HEK293 (cell line): ENCODE measurements around the gene TDRKH.

Experiments
- CTCF ChIA-PET: fragments of 350-600 bp; formaldehyde crosslinking; extraction: SDS; loops from one replicate; lab custom pipeline; 2021; ENCODE audit warnings: antibody characterized with exemption; lab: Yijun Ruan, JAX
- POLR2A ChIA-PET: fragments of 300-600 bp; formaldehyde crosslinking; extraction: SDS; loops from one replicate; lab custom pipeline; 2020; ENCODE audit warnings: antibody characterized with exemption, inconsistent platforms; lab: Yijun Ruan, JAX
- H3K27ac ChIP-seq: fragments of 200-500 bp; sonication (Bioruptor generic); 2 replicates; pipeline ENCODE4 v1.5.1; 2014; ENCODE audit warnings: low read depth, low read length, control low read depth, inconsistent platforms; ENCODE audit errors: extremely low read depth
- H3K36me3 ChIP-seq, 2 experiments: fragments of 200-500 bp in 1 of 2; sonication (Bioruptor generic) in 1 of 2; 1 replicate in 1 of 2; 2 replicates in 1 of 2; pipeline ENCODE4 v1.5.1; 2014 to 2017; ENCODE audit warnings: inconsistent platforms in 2 of 2, low read length in 2 of 2; ENCODE audit not compliant: control insufficient read depth in 2 of 2, insufficient read depth in 1 of 2
- H3K4me1 ChIP-seq: fragments of 200-500 bp; sonication (Bioruptor generic); 2 replicates; pipeline ENCODE4 v1.5.1; 2014; ENCODE audit warnings: mild to moderate bottlenecking, low read length, inconsistent platforms; ENCODE audit not compliant: control insufficient read depth, insufficient read depth
- H3K4me3 ChIP-seq: 2 replicates; pipeline ENCODE4 v1.5.1; 2011; ENCODE audit warnings: low read depth, mild to moderate bottlenecking, control low read depth, low read length, moderate library complexity
- H3K9me3 ChIP-seq: fragments of 200-500 bp; sonication (Bioruptor generic); 2 replicates; pipeline ENCODE4 v1.5.1; 2014; ENCODE audit warnings: low read depth, low read length, inconsistent platforms; ENCODE audit not compliant: control insufficient read depth, insufficient read depth
- BCL11A ChIP-seq: fragments of 450-650 bp; formaldehyde crosslinking; IDR thresholded peaks from 2 replicates; pipeline ENCODE4 v1.5.1; 2016; ENCODE audit warnings: low read depth, missing biosample characterization, missing genetic modification characterization
- BCL11B ChIP-seq: fragments of 450-650 bp; formaldehyde crosslinking; IDR thresholded peaks from 2 replicates; pipeline ENCODE4 v1.5.1; 2016; ENCODE audit warnings: low read depth, missing biosample characterization, missing genetic modification characterization
- HOXD13 ChIP-seq: sonication (generic); formaldehyde crosslinking; IDR thresholded peaks from 2 replicates; pipeline ENCODE4 v1.8.0; 2022; ENCODE audit warnings: missing genetic modification reagents, borderline replicate concordance
- KLF17 ChIP-seq: fragments of 450-650 bp; formaldehyde crosslinking; IDR thresholded peaks from 2 replicates; pipeline ENCODE4 v1.5.1; 2016; ENCODE audit warnings: missing biosample characterization, missing genetic modification characterization
- MYNN ChIP-seq: fragments of 450-650 bp; formaldehyde crosslinking; IDR thresholded peaks from 2 replicates; pipeline ENCODE4 v1.5.1; 2016; ENCODE audit warnings: missing biosample characterization, missing genetic modification characterization, borderline replicate concordance
- OSR2 ChIP-seq: fragments of 450-650 bp; formaldehyde crosslinking; IDR thresholded peaks from 2 replicates; pipeline ENCODE4 v1.5.1; 2016; ENCODE audit warnings: missing biosample characterization, missing genetic modification characterization
- RBAK ChIP-seq: fragments of 450-650 bp; formaldehyde crosslinking; IDR thresholded peaks from 2 replicates; pipeline ENCODE4 v1.5.1; 2016; ENCODE audit warnings: missing biosample characterization, missing genetic modification characterization
- SALL2 ChIP-seq: fragments of 450-650 bp; formaldehyde crosslinking; IDR thresholded peaks from 2 replicates; pipeline ENCODE4 v1.5.0; 2017; ENCODE audit warnings: missing biosample characterization, mild to moderate bottlenecking, missing genetic modification characterization, borderline replicate concordance
- SETDB1 ChIP-seq: IDR thresholded peaks from one replicate; pipeline ENCODE4 v1.6.1; 2017; ENCODE audit warnings: mild to moderate bottlenecking, low read length, moderate library complexity, mixed read lengths; ENCODE audit not compliant: insufficient read length
- ZBTB21 ChIP-seq: fragments of 450-650 bp; formaldehyde crosslinking; IDR thresholded peaks from 2 replicates; pipeline ENCODE4 v1.5.1; 2017; ENCODE audit warnings: missing biosample characterization, missing genetic modification characterization
- ZNF174 ChIP-seq: fragments of 450-650 bp; formaldehyde crosslinking; IDR thresholded peaks from 2 replicates; pipeline ENCODE4 v1.5.0; 2017; ENCODE audit warnings: missing biosample characterization, mild to moderate bottlenecking, missing genetic modification characterization
- ZNF175 ChIP-seq: fragments of 450-650 bp; formaldehyde crosslinking; IDR thresholded peaks from 2 replicates; pipeline ENCODE4 v1.5.1; 2016; ENCODE audit warnings: missing biosample characterization, missing genetic modification characterization
- ZNF184 ChIP-seq: fragments of 450-650 bp; IDR thresholded peaks from 2 replicates; pipeline ENCODE4 v1.5.1; 2018; ENCODE audit warnings: missing biosample characterization, mild to moderate bottlenecking, missing genetic modification characterization
- ZNF223 ChIP-seq: fragments of 450-650 bp; formaldehyde crosslinking; IDR thresholded peaks from 2 replicates; pipeline ENCODE4 v1.5.1; 2016; ENCODE audit warnings: missing biosample characterization, missing genetic modification characterization
- ZNF302 ChIP-seq: fragments of 450-650 bp; formaldehyde crosslinking; IDR thresholded peaks from 2 replicates; pipeline ENCODE4 v1.5.1; 2016; ENCODE audit warnings: missing biosample characterization, missing genetic modification characterization, low read depth
- ZNF510 ChIP-seq: fragments of 450-650 bp; formaldehyde crosslinking; IDR thresholded peaks from 2 replicates; pipeline ENCODE4 v1.5.1; 2018; ENCODE audit warnings: mild to moderate bottlenecking, missing genetic modification characterization, missing biosample characterization; ENCODE audit not compliant: insufficient replicate concordance
- ZNF555 ChIP-seq: fragments of 450-650 bp; formaldehyde crosslinking; conservative IDR thresholded peaks from 2 replicates; pipeline ENCODE4 v1.5.1; 2017; ENCODE audit warnings: missing biosample characterization, mild to moderate bottlenecking, missing genetic modification characterization, inconsistent platforms
- ZNF561 ChIP-seq: fragments of 450-650 bp; IDR thresholded peaks from 2 replicates; pipeline ENCODE4 v1.5.1; 2018; ENCODE audit warnings: missing biosample characterization, missing genetic modification characterization, borderline replicate concordance
- ZNF747 ChIP-seq: fragments of 450-650 bp; formaldehyde crosslinking; IDR thresholded peaks from 2 replicates; pipeline ENCODE4 v1.5.1; 2016; ENCODE audit warnings: missing biosample characterization, missing genetic modification characterization
- TF ChIP-seq, protein P1 (sequence below): fragments of 450-650 bp; formaldehyde crosslinking; IDR thresholded peaks from 2 replicates; pipeline ENCODE4 v1.5.1; 2016; ENCODE audit warnings: missing biosample characterization, missing genetic modification characterization
- TF ChIP-seq, protein P2 (sequence below): fragments of 450-650 bp; formaldehyde crosslinking; IDR thresholded peaks from 2 replicates; pipeline ENCODE4 v1.5.1; 2016; ENCODE audit warnings: missing biosample characterization, missing genetic modification characterization

TDRKH gene

GRCh38 chr1:151816548-151817352, 26.4 kb upstream of the TDRKH start (continued):
- no peak for TF ChIP-seq BCL11A (tag by site-specific recombination)
- no peak for TF ChIP-seq ZNF555 (tag by site-specific recombination)
- no peak for TF ChIP-seq SALL2
- no peak for TF ChIP-seq MYNN
- no peak for TF ChIP-seq RBAK (tag by site-specific recombination)

DNA sequence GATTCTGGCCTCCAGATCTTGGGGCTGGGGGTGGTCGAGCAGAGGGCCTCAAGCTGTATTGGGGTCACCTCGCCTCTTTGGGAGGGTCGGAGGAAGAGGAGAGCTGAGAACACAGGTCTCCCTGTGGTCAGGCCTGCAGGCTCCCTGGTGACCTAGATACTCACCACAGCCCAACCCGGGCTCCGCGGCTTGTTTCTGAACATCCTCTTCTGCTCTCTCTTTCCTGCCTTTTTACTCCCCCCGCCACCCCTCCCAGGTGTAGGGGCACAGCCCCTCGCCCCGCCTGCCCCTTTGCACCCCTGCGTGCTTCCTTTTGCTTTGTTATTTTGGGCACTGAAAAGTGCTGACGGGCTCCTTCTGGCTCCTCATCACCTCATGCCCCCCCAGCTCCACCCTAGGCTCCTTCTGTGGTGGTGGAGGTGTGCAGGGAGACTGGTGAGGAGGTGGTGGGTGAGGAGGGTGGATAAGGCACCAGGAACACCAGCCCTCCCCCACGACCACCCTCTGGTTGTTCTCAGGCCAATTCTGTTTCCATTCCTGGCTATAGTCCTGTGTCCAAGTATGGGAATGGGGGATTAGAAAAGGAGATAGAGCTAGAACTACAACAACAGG, 25.5 kb upstream of the TDRKH start:
- Histone ChIP-seq H3K36me3 (no peaks in the 10 kb centered on the region), H3K4me1 (no peaks in the 10 kb centered on the region), H3K27ac (no peak overlapping the region), H3K4me3 (no peak overlapping the region)
- CTCF ChIA-PET, result interaction anchor here (0.5 to 0.8 kb wide), 3 partner anchors 12 to 1196 kb away, joined by 3 to 4 read pairs (median 3); no protein-coding TSS in a partner anchor
- POLR2A ChIA-PET, result no interaction called here
- TF ChIP-seq ZNF510 (tag by site-specific recombination) (no peak), ZNF747 (tag by site-specific recombination) (no peak), SETDB1 (no peak), ZNF175 (tag by site-specific recombination) (no peak), BCL11B (tag by site-specific recombination) (no peak), ZNF302 (tag by site-specific recombination) (no peak), ZNF561 (no peak), ZNF223 (tag by site-specific recombination) (no peak), KLF17 (no peak), OSR2 (tag by site-specific recombination) (no peak), HOXD13 (no peak), ZNF174 (tag by site-specific recombination) (no peak), ZBTB21 (tag by site-specific recombination) (no peak), ZNF184 (tag by site-specific recombination) (no peak)
- TF ChIP-seq, protein P1, sequence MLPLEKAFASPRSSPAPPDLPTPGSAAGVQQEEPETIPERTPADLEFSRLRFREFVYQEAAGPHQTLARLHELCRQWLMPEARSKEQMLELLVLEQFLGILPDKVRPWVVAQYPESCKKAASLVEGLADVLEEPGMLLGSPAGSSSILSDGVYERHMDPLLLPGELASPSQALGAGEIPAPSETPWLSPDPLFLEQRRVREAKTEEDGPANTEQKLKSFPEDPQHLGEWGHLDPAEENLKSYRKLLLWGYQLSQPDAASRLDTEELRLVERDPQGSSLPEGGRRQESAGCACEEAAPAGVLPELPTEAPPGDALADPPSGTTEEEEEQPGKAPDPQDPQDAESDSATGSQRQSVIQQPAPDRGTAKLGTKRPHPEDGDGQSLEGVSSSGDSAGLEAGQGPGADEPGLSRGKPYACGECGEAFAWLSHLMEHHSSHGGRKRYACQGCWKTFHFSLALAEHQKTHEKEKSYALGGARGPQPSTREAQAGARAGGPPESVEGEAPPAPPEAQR (tag by site-specific recombination), result no peak
- TF ChIP-seq, protein P2, sequence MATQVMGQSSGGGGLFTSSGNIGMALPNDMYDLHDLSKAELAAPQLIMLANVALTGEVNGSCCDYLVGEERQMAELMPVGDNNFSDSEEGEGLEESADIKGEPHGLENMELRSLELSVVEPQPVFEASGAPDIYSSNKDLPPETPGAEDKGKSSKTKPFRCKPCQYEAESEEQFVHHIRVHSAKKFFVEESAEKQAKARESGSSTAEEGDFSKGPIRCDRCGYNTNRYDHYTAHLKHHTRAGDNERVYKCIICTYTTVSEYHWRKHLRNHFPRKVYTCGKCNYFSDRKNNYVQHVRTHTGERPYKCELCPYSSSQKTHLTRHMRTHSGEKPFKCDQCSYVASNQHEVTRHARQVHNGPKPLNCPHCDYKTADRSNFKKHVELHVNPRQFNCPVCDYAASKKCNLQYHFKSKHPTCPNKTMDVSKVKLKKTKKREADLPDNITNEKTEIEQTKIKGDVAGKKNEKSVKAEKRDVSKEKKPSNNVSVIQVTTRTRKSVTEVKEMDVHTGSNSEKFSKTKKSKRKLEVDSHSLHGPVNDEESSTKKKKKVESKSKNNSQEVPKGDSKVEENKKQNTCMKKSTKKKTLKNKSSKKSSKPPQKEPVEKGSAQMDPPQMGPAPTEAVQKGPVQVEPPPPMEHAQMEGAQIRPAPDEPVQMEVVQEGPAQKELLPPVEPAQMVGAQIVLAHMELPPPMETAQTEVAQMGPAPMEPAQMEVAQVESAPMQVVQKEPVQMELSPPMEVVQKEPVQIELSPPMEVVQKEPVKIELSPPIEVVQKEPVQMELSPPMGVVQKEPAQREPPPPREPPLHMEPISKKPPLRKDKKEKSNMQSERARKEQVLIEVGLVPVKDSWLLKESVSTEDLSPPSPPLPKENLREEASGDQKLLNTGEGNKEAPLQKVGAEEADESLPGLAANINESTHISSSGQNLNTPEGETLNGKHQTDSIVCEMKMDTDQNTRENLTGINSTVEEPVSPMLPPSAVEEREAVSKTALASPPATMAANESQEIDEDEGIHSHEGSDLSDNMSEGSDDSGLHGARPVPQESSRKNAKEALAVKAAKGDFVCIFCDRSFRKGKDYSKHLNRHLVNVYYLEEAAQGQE (tag by site-specific recombination), result no peak
- TF ChIP-seq, all 188 proteins: peak for 0
- no peaks in the 10 kb centered on the region for H3K9me3 ChIP-seq
